ENCODE results near the gene CYREN.

CYREN gene

GRCh38 chr7:135190703-135191102 lies 20.2 kb upstream of the CYREN start:
- no peak for TF ChIP-seq CTCF (IDR thresholded peaks at IDR 0.05; ENCODE audit: insufficient read depth, low read depth, low read length, missing control alignments)
- no peak overlapping the region for H3K4me3 ChIP-seq (ENCODE audit: low read length)
- peak; percentile 61 for DNase-seq (ENCODE audit: low read depth)

- DNase-seq (ENCODE audit: low read depth), result no peak
- H3K4me3 ChIP-seq (ENCODE audit: low read length), result no peak overlapping the region
- TF ChIP-seq CTCF (IDR thresholded peaks at IDR 0.05; ENCODE audit: insufficient read depth, low read depth, low read length, missing control alignments), result no peak
These were observed 19.5 kb upstream of the CYREN start for GRCh38 chr7:135189961-135190360.

- DNase-seq (ENCODE audit: low read depth), result no peak
- no peak overlapping the region for H3K4me3 ChIP-seq (ENCODE audit: low read length)
- no peak for TF ChIP-seq CTCF (IDR thresholded peaks at IDR 0.05; ENCODE audit: insufficient read depth, low read depth, low read length, missing control alignments)
These were observed 18.7 kb upstream of the CYREN start for GRCh38 chr7:135189221-135189662.

- DNase-seq (ENCODE audit: low read depth), result peak; percentile 78
- TF ChIP-seq CTCF (IDR thresholded peaks at IDR 0.05; ENCODE audit: insufficient read depth, low read depth, low read length, missing control alignments), result no peak
- no peak overlapping the region for H3K4me3 ChIP-seq (ENCODE audit: low read length)
These were observed 17.9 kb upstream of the CYREN start for GRCh38 chr7:135188298-135188984.

- no peak for DNase-seq (ENCODE audit: low read depth)
These were observed 16.3 kb upstream of the CYREN start for GRCh38 chr7:135186841-135187253.

GRCh38 chr7:135186261-135186540 lies 15.7 kb upstream of the CYREN start:
- no peak overlapping the region for H3K4me3 ChIP-seq (ENCODE audit: low read length)
- no peak for DNase-seq (ENCODE audit: low read depth)
- TF ChIP-seq CTCF (IDR thresholded peaks at IDR 0.05; ENCODE audit: insufficient read depth, low read depth, low read length, missing control alignments), result no peak

More at GRCh38 chr7:135186841-135187253, 16.3 kb upstream of the CYREN start:
- H3K4me3 ChIP-seq (ENCODE audit: low read length), result no peak overlapping the region
- TF ChIP-seq CTCF (IDR thresholded peaks at IDR 0.05; ENCODE audit: insufficient read depth, low read depth, low read length, missing control alignments), result no peak
